Erythroblast (primary cell): ENCODE results near the gene LRRC70.

ENCODE experiments used
- GATA1 ChIP-seq: IDR thresholded peaks from 2 replicates; pipeline ENCODE4 v1.6.1; 2011; ENCODE audit warnings: low read depth, mild to moderate bottlenecking, control low read depth, low read length, moderate library complexity
- POLR2A ChIP-seq: IDR thresholded peaks from 2 replicates; pipeline ENCODE4 v1.6.1; 2011; ENCODE audit warnings: mild to moderate bottlenecking, low read length

- no peak for TF ChIP-seq POLR2A
- TF ChIP-seq GATA1 = no peak
These were observed 42.7 kb downstream of the LRRC70 start for GRCh38 chr5:62621280-62621679.
